Natural killer cell (primary cell): Measurements from ENCODE around the gene CCDC88C. TPM values are rescaled to one million over a fixed set of nuclear protein-coding genes. Genes with fewer than 3 reads are reported as not detected.

Experiments
- ATAC-seq, 3 donors: fragments of 150-1000 bp in 2 of 3; fragments of 200-7000 bp in 1 of 3; cut with Tn5 transposase; 1 replicate in 1 of 3; 2 replicates in 2 of 3; pipeline ENCODE4 v1.10.0; 2021; ENCODE audit warnings: mild to moderate bottlenecking in 2 of 3, moderate library complexity in 2 of 3
- DNase-seq, 2 donors: peaks; one replicate each; pipeline versions ENCODE4 v3.0.0 to v3.0.0-alpha.2; 2013 to 2021; ENCODE audit warnings: mixed read lengths in 1 of 2
- H3K27ac ChIP-seq: one replicate; pipeline ENCODE4 v1.5.1; 2013; ENCODE audit warnings: mild to moderate bottlenecking, low read length
- H3K27me3 ChIP-seq: one replicate; pipeline ENCODE4 v1.6.1; 2013; ENCODE audit warnings: low read length; ENCODE audit not compliant: control insufficient read depth, insufficient read depth
- H3K36me3 ChIP-seq: one replicate; pipeline ENCODE4 v1.6.1; 2013; ENCODE audit warnings: low read length; ENCODE audit not compliant: control insufficient read depth, insufficient read depth
- H3K4me1 ChIP-seq: one replicate; pipeline ENCODE4 v1.6.1; 2013; ENCODE audit warnings: low read length; ENCODE audit not compliant: control insufficient read depth, insufficient read depth
- H3K4me3 ChIP-seq: one replicate; pipeline ENCODE4 v1.5.1; 2013; ENCODE audit warnings: low read length
- H3K9me3 ChIP-seq: one replicate; pipeline ENCODE4 v1.6.1; 2013; ENCODE audit warnings: low read length; ENCODE audit not compliant: control insufficient read depth, insufficient read depth
- H3K27ac Mint-ChIP-seq, 2 donors: one replicate each; pipeline ENCODE4 v1.8.0; 2022; ENCODE audit warnings: mild to moderate bottlenecking in 2 of 2, mixed read lengths in 2 of 2, moderate library complexity in 1 of 2
- H3K27me3 Mint-ChIP-seq, 2 donors: one replicate each; pipeline ENCODE4 v1.8.0; 2022; ENCODE audit warnings: low read depth in 2 of 2, mixed read lengths in 2 of 2
- H3K36me3 Mint-ChIP-seq: one replicate; pipeline ENCODE4 v1.8.0; 2022; ENCODE audit warnings: mixed read lengths
- H3K4me1 Mint-ChIP-seq, 2 donors: one replicate each; pipeline ENCODE4 v1.8.0; 2022; ENCODE audit warnings: mixed read lengths in 2 of 2
- H3K4me3 Mint-ChIP-seq: one replicate; pipeline ENCODE4 v1.8.0; 2022; ENCODE audit warnings: mild to moderate bottlenecking, moderate library complexity, mixed read lengths
- H3K9me3 Mint-ChIP-seq, 2 donors: one replicate each; pipeline ENCODE4 v1.8.0; 2022; ENCODE audit warnings: mixed read lengths in 2 of 2
- CTCF ChIP-seq: fragments of 200-600 bp; IDR thresholded peaks from one replicate; pipeline ENCODE4 v1.8.0; 2022; ENCODE audit warnings: antibody characterized with exemption
- WGBS: methylation state at CpG from one replicate; pipeline ENCODE4 v1.1.7; 2013; ENCODE audit warnings: missing lambda C conversion rate; ENCODE audit not compliant: insufficient coverage; 5-methylcytosine and 5-hydroxymethylcytosine counted together
- intact Hi-C: fragments of 100-400 bp; cut with micrococcal nuclease; formaldehyde crosslinking; loops from one replicate; pipeline ENCODE4 v1.14.2; 2022
- total RNA-seq, 4 donors: library from RNA; stranded (reverse); fragments of 120-200 nt in 1 of 4; gene quantifications; one replicate each; pipeline versions ENCODE4 v1.2.3 to v1.2.4, GENCODE V29; 2013 to 2022

The CCDC88C gene
- total RNA-seq, 3 donors from 2014 or later (not counting 1 experiment from before 2014, with no cell fraction given), result 432 to 516 (median 438) TPM

- Mint-ChIP-seq H3K27me3 (no peaks in the 10 kb centered on the region), H3K27ac (peak overlapping the region; percentile 96 to 98), H3K4me3 (peak overlapping the region; percentile 53), H3K36me3 (no peaks in the 10 kb centered on the region), H3K9me3 (no peaks in the 10 kb centered on the region), H3K4me1 (peaks cover 77 to 89% of the 10 kb centered on the region in 2 donors)
- no peak for DNase-seq
- Histone ChIP-seq H3K27me3 (no peaks in the 10 kb centered on the region), H3K36me3 (peaks cover 14% of the 10 kb centered on the region), H3K4me1 (peaks cover 98% of the 10 kb centered on the region), H3K27ac (peak overlapping the region; percentile 56), H3K4me3 (no peak overlapping the region), H3K9me3 (no peaks in the 10 kb centered on the region)
- intact Hi-C loops, result loop anchor here (2.0 kb wide), 1 partner anchor 23 kb away; no protein-coding TSS in a partner anchor
- TF ChIP-seq CTCF, result no peak
- ATAC-seq, result no peak
Observed at GRCh38 chr14:91385697-91386096, 31.9 kb downstream of the CCDC88C start.

GRCh38 chr14:91385224-91385623 lies 32.4 kb downstream of the CCDC88C start:
- DNase-seq (peak in 1 of 2 donors; percentile 53), ATAC-seq (peak; percentile 72 to 81 (median 78))
- peak overlapping the region; percentile 56 for H3K27ac ChIP-seq
- H3K4me1 ChIP-seq, result peaks cover 96% of the 10 kb centered on the region
- peak overlapping the region; percentile 49 for H3K4me3 Mint-ChIP-seq
- intact Hi-C loops, result no loop called here
- H3K36me3 Mint-ChIP-seq, result no peaks in the 10 kb centered on the region
- H3K9me3 ChIP-seq, result no peaks in the 10 kb centered on the region
- H3K4me3 ChIP-seq, result no peak overlapping the region
- H3K27ac Mint-ChIP-seq, result peak overlapping the region; percentile 96 to 98
- H3K27me3 Mint-ChIP-seq, result no peaks in the 10 kb centered on the region
- peaks cover 14% of the 10 kb centered on the region for H3K36me3 ChIP-seq
- H3K9me3 Mint-ChIP-seq, result no peaks in the 10 kb centered on the region
- no peak for TF ChIP-seq CTCF
- H3K27me3 ChIP-seq, result no peaks in the 10 kb centered on the region
- peaks cover 77 to 89% of the 10 kb centered on the region in 2 donors for H3K4me1 Mint-ChIP-seq
- 64% methylated on average over 9 of the region's 9 CpGs for WGBS

GRCh38 chr14:91383439-91383838 lies 34.2 kb downstream of the CCDC88C start:
- Histone ChIP-seq H3K4me3 (no peak overlapping the region), H3K9me3 (no peaks in the 10 kb centered on the region), H3K36me3 (peaks cover 14% of the 10 kb centered on the region), H3K27me3 (no peaks in the 10 kb centered on the region), H3K27ac (no peak overlapping the region), H3K4me1 (peaks cover 98% of the 10 kb centered on the region)
- ATAC-seq (no peak), DNase-seq (no peak)
- Mint-ChIP-seq H3K36me3 (no peaks in the 10 kb centered on the region), H3K27me3 (no peaks in the 10 kb centered on the region), H3K27ac (peak overlapping the region; percentile 96 to 98), H3K4me3 (peak overlapping the region; percentile 2), H3K9me3 (no peaks in the 10 kb centered on the region), H3K4me1 (peaks cover 80 to 90% of the 10 kb centered on the region in 2 donors)
- 89% methylated on average over 6 of the region's 7 CpGs for WGBS
- no peak for TF ChIP-seq CTCF
- intact Hi-C loops, result no loop called here
